Activated CD8-positive, alpha-beta memory T cell treated with anti-CD3 and anti-CD28 coated beads for 48 hours (primary cell): ENCODE measurements around the gene MPZL1.

Experiments used
- DNase-seq, 3 experiments: peaks; one replicate each; pipeline ENCODE4 v3.0.0-alpha.2; 2020; ENCODE audit warnings: low read depth in 2 of 3, low spot score in 2 of 3

Gene MPZL1

DNA sequence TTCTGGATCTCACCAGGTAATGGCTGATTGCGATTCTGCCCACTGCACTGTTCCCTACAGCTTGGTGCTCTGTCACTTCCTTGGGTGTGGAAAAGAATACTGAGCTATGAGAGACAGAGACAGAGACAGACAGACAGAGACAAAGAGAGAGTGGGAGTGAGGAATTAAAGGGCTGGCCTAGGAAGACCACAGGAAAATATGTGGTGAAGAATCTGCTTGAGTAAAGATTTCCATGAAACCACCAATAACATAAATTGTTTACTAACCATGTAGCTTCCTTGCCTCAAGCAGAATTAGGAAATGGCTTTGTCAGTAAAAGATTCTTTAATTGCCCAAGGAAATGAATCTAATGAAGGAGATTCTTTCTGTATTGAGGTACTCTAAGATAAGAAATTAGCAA is 54.4 kb downstream of the MPZL1 start:
- no peak for DNase-seq

DNA sequence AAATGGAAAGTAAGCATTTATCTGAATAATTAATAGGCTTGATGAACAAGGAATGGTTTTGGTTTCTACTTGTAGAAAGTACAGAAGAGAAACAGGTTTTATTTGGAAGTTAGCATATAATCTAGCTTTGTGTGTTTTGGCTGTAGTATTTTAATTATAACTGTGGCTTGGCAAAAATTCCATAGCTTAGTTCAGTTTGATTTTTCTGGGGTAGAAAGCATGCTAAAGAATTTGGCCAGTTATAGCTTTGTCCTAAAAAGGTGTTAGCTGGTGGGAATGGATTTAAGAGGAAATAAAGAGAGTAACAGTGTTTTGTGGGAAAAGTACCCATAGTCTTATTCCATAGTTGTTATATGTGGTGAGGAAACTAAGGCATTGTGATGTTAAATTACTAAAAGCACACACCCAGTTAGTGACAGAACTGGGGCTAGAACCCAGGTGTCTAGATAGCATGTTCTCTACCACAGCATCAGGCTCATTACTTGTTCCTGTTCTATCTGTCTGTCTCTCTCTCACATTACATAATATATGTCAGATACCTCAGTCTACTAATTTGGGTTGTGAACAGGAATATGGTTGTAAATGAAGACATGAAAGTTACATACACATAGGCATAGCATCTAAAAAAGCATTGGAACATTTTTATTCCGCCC is 55.0 kb downstream of the MPZL1 start:
- no peak for DNase-seq

GRCh38 chr1:167777269-167777650 is 55.5 kb downstream of the MPZL1 start:
- DNase-seq: no peak

- no peak for DNase-seq
Measured at GRCh38 chr1:167781558-167781957, 59.8 kb downstream of the MPZL1 start.

GRCh38 chr1:167782946-167783345 is 61.2 kb downstream of the MPZL1 start:
- no peak for DNase-seq

- DNase-seq: no peak
Measured at GRCh38 chr1:167784876-167785550, 63.2 kb downstream of the MPZL1 start.

GRCh38 chr1:167786502-167786901 is 64.7 kb downstream of the MPZL1 start:
- no peak for DNase-seq

DNA sequence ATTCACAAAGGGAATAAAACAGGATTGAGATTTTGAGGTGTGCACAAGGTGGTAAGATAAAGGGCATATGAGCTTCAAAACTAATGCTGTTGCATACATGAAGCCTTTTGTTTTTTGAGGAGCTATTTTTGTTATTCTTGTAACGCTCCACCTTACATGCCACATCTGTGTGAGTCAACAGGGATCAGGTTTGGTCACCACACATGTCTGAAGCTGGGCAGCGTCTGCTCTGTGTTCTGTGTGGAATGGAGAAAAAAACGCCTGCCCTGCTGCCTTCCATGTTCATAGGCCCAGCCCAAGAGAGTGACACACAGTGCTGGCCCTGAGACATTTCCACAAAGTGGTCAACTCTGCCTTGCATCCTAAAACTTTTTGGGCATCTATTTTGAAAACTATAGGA is 67.7 kb downstream of the MPZL1 start:
- DNase-seq: no peak

GRCh38 chr1:167790117-167790516 is 68.3 kb downstream of the MPZL1 start:
- no peak for DNase-seq

DNA sequence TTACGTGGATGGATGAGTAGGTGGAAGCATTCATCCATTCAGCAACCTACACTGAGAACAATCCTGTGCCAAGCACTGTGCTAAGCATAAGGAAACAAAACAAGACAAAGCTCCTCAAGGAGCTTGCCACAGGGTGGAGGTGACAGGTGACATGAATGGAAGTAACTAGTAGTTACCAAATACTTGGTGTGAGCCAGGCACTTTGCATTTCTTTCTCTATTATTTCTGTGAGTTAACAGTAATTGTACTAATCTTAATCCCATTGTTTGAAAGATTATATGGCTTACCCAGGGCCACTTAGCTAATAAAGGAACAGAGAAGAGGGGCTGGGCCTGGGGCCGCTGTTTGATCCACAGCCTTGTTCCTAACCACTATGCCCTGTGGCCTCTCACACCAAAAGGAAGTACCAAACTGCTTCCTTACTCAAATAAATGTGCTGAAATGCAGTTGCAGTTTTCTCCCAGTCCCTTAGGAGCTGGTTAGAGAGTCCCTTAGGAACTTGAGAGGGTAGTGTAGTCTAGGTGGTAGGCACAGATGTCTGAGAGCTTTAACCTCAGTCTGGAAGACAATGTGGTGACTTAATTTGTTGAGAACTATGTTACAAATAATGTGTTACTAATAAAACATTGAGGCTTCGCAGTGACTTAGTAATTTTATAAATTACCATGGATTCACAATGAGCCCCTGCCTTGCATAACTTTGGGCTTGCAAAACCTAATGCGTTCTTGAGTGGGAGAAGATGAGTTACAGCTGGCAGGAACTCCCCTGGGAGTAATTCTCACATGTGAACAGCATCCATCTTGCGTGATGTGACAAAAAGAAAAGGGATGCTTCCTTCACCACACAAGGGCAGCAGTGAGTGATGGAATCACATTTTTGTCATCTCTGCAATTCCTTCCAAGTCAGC is 69.8 kb downstream of the MPZL1 start:
- no peak for DNase-seq

DNA sequence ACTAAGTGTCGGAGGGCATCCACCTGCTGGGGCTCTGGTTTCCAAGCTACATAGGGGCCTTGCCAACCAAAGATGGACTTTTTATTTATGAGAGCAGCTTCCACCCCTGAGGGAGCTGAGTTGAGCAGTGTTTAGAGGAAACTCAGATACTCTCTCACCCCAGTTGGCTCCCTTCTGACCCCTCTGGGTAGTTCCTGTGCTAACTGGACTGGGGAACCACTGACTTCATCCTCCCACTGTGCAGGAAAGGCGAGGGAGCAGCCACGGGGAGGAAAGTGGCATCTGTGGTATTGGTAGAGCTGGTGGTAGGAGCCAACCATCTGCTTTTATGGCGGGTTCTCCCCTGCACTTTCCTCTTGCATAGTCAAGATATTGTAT is 70.4 kb downstream of the MPZL1 start:
- DNase-seq: no peak

DNA sequence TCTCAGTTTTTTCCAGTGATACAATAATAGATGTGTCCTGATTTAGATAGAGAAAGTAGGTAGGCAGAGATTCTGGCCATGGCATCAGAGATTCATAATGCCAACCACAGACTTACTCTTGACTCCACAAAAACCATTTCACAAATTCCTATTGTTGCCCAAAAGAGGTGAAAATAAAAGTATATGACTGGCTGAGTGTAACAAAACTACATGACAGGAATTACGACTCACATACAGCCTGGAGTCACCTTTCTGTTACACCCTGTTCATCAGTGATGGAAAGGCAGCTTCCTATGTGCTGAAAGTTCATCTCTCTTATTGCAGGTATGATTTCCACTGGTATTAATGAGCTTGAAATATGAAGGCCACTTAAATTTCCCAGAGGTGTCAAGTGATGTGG is 72.3 kb downstream of the MPZL1 start:
- DNase-seq: no peak

DNA sequence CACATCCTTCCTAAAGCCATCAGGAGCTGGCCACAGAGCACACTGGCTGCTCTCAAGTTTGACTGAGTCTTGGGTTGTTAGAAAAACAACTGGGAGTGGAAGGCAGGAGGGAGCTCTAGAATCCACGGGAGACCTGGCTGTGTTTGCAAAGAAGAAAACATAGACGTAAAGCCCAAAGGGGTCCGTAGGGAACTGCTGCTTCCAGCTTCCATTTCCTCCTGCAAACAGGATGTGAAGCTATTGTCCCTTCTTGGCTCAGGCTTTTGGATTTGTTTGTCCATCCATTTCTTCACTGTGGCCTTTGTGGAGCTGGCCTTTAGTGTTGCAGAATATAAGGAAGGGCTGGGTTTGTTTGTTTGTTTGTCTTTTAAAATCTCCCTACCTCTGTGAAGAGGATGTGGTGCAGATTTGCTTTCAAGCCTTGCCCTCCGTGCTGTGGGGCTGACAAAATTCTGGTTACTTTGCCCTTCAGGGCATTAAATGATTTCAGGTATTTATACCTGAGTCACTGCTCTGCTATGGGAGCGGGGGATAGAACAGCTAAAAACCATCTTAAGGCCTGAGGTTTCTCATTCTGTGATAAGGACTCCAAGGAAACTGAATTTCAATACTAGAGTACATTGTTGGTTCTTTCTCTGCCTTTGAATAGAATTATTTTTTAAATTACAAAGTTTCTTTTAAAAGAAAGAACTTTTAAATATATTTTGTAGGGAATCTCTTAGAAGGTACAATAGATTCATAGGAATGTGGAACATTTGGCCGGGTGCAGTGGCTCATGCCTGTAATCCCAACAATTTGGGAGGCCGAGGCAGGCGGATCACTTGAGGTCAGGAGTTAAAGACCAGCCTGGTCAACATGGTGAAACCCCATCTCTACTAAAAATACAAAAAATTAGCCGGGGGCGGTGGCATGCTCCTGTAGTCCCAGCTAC is 74.3 kb downstream of the MPZL1 start:
- no peak for DNase-seq

DNA sequence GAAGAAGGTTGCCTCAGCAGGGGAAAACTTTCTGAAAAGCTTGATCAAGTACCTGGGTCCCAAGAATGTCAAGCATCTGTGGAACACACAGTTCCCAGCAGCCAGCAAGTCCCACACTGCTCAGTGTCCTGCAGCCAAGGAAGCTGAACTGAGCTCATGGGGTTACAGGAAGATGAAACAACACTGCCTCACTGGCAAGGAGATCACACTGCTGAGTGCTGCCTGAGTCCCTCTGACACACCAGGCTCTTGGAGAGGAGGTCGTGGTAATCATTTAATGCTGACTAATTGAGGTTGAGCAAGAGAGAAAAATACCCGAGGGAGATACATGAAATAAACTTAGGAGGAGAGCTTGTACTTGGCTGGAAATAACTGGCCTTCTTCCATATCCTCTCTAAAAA is 75.2 kb downstream of the MPZL1 start:
- DNase-seq: no peak

DNA sequence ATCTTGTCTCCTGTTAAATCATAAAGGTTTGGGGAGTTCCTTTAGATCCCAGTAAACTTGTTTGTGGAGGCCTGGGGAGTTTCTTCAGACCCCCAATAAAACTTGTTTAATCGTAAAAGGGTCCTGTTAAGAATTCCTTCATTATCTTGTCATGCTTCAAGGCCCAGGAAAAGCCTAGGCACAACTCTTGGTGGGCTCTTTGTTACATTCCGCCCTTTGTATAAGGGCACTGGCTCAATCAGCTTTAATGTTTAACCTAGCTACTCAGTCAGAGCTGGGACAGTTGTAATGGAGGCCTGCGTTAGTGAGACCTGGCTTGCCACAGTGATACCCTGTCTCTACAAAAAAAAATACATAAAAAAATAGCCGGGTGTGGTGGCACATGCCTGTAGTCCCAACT is 77.2 kb downstream of the MPZL1 start:
- no peak for DNase-seq

DNA sequence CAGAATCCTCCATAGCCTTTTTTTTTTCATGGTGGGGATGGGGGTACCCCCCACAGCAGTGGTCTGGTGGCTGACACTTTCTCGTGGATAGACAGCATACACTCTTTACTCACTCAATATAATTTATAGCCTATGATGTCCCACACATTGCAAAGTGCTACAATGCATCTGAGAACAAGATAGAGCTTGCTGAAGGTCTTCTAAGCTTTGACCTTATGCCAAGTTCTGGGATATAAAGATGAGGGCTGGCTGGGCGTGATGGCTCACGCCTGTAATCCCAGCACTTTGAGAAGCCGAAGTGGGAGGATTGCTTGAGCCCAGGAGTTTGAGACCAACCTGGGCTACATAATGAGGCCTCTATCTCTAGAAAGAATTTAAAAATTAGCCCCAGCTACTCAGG is 78.0 kb downstream of the MPZL1 start:
- no peak for DNase-seq

- no peak for DNase-seq
Measured at GRCh38 chr1:167800251-167800650, 78.5 kb downstream of the MPZL1 start.

DNA sequence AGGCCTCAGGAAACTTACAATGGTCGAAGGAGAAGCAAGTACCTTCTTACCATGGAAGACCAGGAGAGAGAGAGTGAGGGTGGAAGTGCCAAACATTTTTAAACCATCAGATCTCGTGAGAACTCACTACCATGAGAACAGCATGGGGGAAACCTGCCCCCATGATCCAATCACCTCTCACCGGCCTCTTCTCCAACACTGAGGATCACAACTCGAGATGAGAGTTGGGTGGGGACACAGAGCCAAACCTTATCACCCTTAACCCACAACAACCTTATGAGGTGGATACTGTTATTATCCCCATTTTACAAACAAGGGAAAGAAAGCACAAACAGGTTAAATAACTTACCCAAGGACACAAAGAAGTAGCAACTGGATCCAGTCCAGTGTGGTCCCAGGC is 80.5 kb downstream of the MPZL1 start:
- no peak for DNase-seq

DNA sequence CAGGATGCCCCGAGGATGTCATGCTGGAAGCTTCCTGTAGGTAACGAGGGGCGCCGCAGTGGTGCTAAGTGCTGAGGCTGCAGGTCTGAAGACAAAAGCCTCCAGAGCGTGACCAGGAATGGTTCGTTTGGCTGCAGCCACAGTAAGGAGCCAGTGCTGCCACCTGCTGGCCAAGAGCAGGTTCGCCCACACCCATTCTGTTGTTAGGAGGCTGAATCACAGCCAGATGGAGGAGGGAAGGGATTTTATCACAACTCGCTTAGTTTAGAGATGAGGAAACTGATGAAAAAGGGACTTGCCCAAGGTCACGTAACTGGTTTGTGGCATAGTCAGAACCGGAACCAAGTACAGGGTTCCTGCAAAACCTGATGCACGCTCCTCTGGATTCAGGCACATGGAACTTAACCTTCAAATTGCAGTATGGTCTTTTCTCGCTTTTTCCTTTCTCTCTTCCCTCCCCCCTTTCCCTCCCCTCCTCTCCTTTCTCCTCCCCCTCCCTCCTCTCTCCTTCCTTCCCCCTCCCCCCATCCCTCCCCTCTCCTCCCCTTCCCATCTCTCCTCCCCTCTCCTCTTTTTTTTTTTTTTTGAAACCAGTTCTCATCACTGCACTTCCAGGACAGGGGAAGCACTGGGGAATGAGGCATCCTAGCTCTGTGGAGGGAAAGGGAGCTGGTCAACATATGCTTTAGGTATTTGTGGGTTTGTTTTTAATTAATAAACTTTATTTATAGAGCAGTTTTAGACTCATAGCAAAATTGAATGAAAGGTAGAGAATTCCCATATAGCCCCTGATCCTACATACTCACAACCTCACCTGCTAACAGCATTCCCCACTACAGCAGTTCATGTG is 81.8 kb downstream of the MPZL1 start:
- peak; percentile 66 to 88 (median 88) for DNase-seq

- no peak for DNase-seq
Measured at GRCh38 chr1:167805041-167805556, 83.3 kb downstream of the MPZL1 start.
